NCI-H460 (cell line): ENCODE measurements around the gene ANO3. TPM values are rescaled to one million over a fixed set of nuclear protein-coding genes. Genes with fewer than 3 reads are reported as not detected.
"Not testable (repeated sequence)": the region's sequence is repeated elsewhere in the genome, so short reads cannot be mapped to it uniquely, and the experiment has no call there.

Experiments
- DNase-seq: peaks from one replicate; pipeline ENCODE4 v3.0.0-alpha.2; 2016; ENCODE audit warnings: low read depth; ENCODE audit errors: extremely low read depth
- total RNA-seq: library from RNA; depleted of rRNA; stranded (reverse); fragments of >200 nt; shearing (Covaris generic); gene quantifications from 2 replicates; pipeline ENCODE4 v1.2.3, GENCODE V29; 2014

ANO3 gene
- total RNA-seq, 1 experiment from 2014 or later, result 0.47 TPM

GRCh38 chr11:26571861-26572654 lies 240.1 kb downstream of the ANO3 start, which contains the start of gene MUC15:
TSS of gene MUC15 (minus strand) at chr11:26572263. CDS start at chr11:26567094, 5,169 bp downstream.
- no peak for DNase-seq

- DNase-seq, result no peak
These were observed 241.0 kb downstream of the ANO3 start for GRCh38 chr11:26572770-26573402.

- no peak for DNase-seq
These were observed 242.0 kb downstream of the ANO3 start for GRCh38 chr11:26573896-26574295.

- no peak for DNase-seq
These were observed 244.0 kb downstream of the ANO3 start for GRCh38 chr11:26575946-26576345.

GRCh38 chr11:26578998-26579661 lies 247.2 kb downstream of the ANO3 start:
- no peak for DNase-seq

- no peak for DNase-seq
These were observed 247.8 kb downstream of the ANO3 start for GRCh38 chr11:26579683-26580082.

GRCh38 chr11:26580929-26581328 lies 249.0 kb downstream of the ANO3 start:
- DNase-seq, result no peak

- no peak for DNase-seq
These were observed 251.6 kb downstream of the ANO3 start for GRCh38 chr11:26583550-26583949.

- no peak for DNase-seq
These were observed 252.9 kb downstream of the ANO3 start for GRCh38 chr11:26584818-26585217.

GRCh38 chr11:26587073-26587472 lies 255.1 kb downstream of the ANO3 start:
- no peak for DNase-seq

- no peak for DNase-seq
These were observed 261.8 kb downstream of the ANO3 start for GRCh38 chr11:26593691-26594090.

- not testable (repeated sequence) for DNase-seq
These were observed 263.4 kb downstream of the ANO3 start for GRCh38 chr11:26595207-26595865.

- DNase-seq, result not testable (repeated sequence)
These were observed 265.2 kb downstream of the ANO3 start for GRCh38 chr11:26597049-26597689.

GRCh38 chr11:26597899-26598298 lies 266.0 kb downstream of the ANO3 start:
- DNase-seq, result no peak

GRCh38 chr11:26599425-26599824 lies 267.5 kb downstream of the ANO3 start:
- DNase-seq, result no peak

- no peak for DNase-seq
These were observed 268.0 kb downstream of the ANO3 start for GRCh38 chr11:26599876-26600434.

GRCh38 chr11:26607725-26608506 lies 276.0 kb downstream of the ANO3 start:
- DNase-seq, result no peak

GRCh38 chr11:26608507-26609146 lies 276.7 kb downstream of the ANO3 start:
- no peak for DNase-seq

GRCh38 chr11:26613759-26614158 lies 281.8 kb downstream of the ANO3 start:
- DNase-seq, result no peak
